Measurements from ENCODE around the gene NBAS. TPM values are rescaled to one million over a fixed set of nuclear protein-coding genes. Genes with fewer than 3 reads are reported as not detected.

NBAS gene
- total RNA-seq, 1 experiment from 2014 or later = 36.6 TPM

DNA sequence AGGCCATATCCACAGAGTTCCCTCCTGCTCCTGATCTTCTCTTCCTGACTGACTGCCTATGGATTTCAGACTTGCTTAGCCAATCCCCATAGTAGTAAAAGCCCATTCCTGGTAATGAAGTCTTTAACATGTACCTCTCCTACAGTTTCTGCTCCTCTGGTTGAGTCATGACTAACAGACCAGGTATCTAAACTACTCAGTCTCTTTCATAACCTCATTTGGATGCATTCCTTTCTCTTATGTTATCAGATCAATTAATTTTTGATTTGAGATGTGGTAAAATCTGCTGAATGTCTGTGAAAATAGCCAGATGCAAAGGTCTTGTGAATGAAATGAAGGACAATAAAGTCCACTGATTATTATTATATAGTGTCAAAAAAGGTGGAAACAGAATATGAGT, 198.0 kb downstream of the NBAS start:
- peak; percentile 61 for DNase-seq (ENCODE audit: low read depth)

- peak; percentile 78 for DNase-seq (ENCODE audit: low read depth)
Measured at GRCh38 chr2:15359716-15360531, 201.2 kb downstream of the NBAS start.

DNA sequence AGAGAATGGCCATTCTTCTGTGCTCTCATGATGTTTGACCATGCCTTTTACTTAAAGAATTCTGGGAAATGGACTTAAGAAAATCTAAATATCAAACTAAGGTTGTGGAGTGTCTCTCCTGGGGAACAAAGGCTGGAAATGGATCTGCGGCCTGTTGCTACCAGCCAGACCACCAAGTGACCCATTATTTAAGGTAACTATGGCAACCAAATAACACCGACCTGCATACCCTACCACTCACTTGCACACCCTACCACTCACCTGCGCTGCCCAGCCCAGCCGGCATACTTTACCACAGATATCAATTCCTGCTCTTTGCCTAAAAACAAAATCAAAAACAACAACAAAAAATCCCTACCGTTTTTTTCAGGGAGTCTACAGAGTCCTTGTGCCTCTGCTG, 203.2 kb downstream of the NBAS start:
- DNase-seq (ENCODE audit: low read depth) = no peak

GRCh38 chr2:15357186-15357585, 203.9 kb downstream of the NBAS start:
- no peak for DNase-seq (ENCODE audit: low read depth)

GRCh38 chr2:15355386-15355785, 205.7 kb downstream of the NBAS start:
- DNase-seq (ENCODE audit: low read depth) = no peak

GRCh38 chr2:15354596-15355366, 206.4 kb downstream of the NBAS start:
- no peak for DNase-seq (ENCODE audit: low read depth)

GRCh38 chr2:15352363-15352762, 208.8 kb downstream of the NBAS start:
- no peak for DNase-seq (ENCODE audit: low read depth)

DNA sequence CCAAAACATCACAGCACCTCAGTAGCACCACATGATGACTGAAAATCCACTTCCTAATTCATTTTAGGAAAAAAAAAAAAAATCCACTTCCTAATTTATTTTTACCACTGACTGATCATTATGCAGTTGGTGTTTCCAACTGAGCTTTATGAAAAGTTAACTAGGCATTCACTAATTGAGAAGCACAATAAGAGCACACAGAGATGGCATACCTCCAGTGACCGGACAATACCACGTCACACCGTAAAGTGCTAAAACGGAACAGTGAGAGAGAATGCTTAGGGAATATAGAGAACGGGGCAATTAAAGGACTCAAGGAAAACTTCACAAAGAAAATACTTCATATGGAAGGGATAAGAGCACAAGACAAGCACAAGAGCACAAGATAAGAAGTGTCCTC, 212.5 kb downstream of the NBAS start:
- no peak for DNase-seq (ENCODE audit: low read depth)

DNA sequence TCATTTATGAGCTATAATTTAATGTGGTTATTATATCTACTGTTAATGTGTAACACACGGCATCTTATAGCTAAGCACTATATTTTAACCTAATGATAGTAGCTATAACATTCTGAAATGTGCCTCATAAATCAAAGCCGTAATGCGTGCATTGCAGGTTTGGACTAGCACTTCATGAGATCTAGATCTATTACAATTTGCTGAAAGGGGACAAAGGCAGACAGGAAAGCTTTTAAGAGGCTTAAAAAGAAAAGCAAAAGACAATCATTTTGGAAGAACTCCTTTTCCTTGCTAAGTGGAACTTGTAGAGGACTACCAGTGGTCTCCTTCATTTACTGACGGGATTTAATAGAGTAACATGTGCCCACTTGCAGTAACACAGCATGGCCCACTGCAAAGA, 213.1 kb downstream of the NBAS start:
- DNase-seq (ENCODE audit: low read depth) = no peak

DNA sequence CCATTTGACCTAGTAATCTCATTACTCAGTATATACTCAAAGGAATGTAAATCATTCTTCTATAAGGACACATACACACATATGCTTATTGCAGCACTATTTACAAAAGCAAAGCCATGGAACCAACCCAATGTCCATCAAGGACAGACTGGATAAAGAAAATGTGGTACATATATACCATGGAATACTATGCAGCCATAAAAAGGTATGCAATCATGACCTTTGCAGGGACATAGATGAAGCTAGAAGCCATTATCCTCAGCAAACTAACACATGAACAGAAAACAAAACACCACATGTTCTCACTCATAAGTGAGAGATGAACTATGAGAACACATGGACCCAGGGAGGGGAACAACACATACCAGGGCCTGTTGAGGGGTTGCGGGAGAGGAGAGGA, 214.5 kb downstream of the NBAS start:
- DNase-seq (ENCODE audit: low read depth) = no peak

- peak; percentile 50 for DNase-seq (ENCODE audit: low read depth)
Measured at GRCh38 chr2:15337996-15338666, 223.0 kb downstream of the NBAS start.

- peak; percentile 85 for DNase-seq (ENCODE audit: low read depth)
Measured at GRCh38 chr2:15334644-15335326, 226.3 kb downstream of the NBAS start.

DNA sequence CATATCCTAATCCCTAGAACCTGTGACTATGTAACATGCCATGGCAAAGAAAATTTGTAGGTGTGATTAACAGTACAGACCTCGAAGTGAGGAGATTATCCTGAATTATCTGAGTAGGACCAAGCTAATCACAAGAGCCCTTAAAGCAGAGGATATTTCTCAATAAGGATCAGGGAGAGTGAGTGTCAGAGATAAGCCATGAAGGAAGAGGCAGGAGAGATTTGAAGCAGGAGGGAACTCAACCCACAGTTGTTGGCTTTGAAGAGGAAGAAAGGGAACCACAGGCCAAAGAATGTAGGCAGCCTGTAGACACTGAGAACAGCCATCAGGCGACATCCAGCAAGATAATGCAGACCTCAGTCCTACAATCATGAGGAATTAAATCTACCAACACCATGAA, 229.3 kb downstream of the NBAS start:
- DNase-seq (ENCODE audit: low read depth) = no peak

DNA sequence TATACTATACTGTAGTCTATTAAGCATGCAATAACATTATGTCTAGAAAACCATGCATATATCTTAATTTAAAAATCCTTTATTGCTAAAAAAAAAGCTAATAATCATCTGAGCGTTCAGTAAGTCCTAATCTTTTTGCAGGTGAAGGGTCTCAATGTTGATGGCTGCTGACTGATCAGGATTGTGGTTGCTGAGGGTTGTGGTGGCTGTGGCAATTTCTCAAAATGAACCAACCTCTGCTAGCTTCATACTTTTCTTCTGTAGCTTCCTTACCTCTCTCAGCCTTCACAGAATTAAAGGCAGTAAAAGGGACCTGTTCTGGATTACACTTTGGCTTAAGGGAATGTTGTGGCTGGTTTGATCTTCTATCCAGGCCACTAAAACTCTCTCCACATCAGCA, 235.8 kb downstream of the NBAS start:
- DNase-seq (ENCODE audit: low read depth) = no peak

GRCh38 chr2:15323227-15323626, 237.9 kb downstream of the NBAS start:
- DNase-seq (ENCODE audit: low read depth) = no peak

GRCh38 chr2:15321481-15321880, 239.7 kb downstream of the NBAS start:
- DNase-seq (ENCODE audit: low read depth) = peak; percentile 3

GRCh38 chr2:15316370-15316814, 244.7 kb downstream of the NBAS start:
- DNase-seq (ENCODE audit: low read depth) = no peak

DNA sequence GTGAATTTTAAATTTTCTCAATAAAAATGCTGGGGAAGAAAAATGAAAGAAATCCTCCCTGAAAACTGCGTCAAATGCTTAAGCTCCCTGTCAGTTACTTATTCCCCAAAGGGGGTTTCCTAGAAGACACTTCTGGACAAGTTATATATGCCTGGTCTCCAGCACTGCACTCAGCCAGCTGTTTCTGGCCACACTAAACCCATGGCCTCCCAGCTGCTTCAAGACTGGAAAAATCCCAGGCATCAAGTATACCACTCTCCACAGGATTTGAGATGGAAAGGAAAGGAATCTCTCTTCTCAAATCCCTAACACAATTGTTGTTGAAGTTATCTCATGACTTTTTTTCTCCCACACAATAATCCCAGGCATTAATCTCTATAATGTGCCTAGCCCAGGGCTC, 245.7 kb downstream of the NBAS start:
- no peak for DNase-seq (ENCODE audit: low read depth)

DNA sequence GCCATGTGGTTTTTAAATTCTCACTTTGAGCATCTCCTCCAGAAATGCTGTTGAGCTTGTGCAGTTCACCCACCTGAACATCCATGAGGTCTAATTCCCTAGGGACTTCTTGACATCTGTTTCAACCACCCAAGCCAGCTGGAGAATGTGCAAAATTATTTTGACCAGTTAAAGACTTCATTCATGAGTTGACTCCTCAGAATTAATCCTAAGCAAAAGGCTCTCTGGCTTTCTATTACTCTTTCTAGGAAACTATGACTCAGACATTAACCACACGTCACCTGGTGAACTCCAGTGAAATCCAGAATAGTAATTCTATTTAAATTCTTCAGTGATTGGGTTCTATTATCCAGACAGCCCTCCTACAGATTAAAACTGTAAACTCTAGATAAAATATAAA, 247.5 kb downstream of the NBAS start:
- DNase-seq (ENCODE audit: low read depth) = peak; percentile 74

DNA sequence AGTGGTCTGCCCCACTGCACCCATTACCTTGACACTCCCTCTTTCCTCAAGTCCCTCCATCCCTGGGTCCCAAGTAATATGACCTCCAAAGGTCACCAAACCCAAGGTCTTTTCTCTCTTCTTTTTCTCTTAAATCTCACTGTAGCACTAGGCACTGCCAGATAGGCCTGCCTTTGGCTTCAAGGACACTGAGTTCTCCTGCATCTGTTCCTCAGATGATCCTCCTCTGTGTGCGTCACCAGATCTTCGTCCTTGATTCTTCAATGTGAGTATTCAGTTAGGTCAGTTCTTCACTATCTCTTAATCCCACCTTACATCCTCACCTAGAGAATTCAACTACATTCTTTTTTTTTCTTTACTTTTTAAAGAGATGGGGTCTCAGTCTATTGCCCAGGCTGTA, 249.2 kb downstream of the NBAS start:
- DNase-seq (ENCODE audit: low read depth) = no peak

GRCh38 chr2:15311201-15311907, 249.8 kb downstream of the NBAS start:
- no peak for DNase-seq (ENCODE audit: low read depth)

Measured in M059J (cell line).